HG02798 (cell line): ENCODE measurements around the gene SNRPD1.
"Not testable (repeated sequence)": the region's sequence is repeated elsewhere in the genome, so short reads cannot be mapped to it uniquely, and the experiment has no call there.

ENCODE experiments used
- ATAC-seq: cut with Tn5 transposase; IDR thresholded peaks from one replicate; pipeline ENCODE4 v1.9.1; 2021; ENCODE audit warnings: mild to moderate bottlenecking; ENCODE audit not compliant: unreplicated experiment, poor library complexity

The SNRPD1 gene

DNA sequence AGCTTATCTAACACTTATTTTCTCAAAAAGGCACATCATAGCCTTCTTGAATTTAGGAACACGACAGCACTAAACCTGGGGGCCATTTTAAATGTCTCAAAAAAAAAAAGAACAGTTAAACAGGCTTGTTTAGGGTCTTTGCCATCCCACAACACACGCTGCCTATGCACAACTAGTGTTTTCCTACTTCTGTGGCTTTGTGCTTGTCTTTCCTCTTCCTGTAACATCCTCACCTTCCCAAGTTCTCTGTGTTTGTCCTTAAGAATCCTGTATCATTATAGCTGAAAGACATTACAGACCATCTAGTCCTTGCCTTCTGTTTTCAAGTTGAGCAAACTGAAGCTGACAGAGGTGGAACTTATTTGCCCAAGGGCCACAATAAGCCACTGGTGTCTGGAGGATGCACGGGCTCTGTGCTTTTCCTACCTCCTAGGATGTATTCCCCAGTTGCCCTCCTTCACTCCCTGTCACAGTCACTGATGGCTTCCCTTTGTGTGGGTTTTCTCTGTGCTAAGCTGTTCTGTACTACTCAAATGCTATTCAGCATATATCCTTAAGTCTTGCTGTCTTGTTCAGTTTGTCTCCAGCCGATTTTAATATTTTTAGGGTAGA lies 22.6 kb downstream of the SNRPD1 start:
- no peak for ATAC-seq

DNA sequence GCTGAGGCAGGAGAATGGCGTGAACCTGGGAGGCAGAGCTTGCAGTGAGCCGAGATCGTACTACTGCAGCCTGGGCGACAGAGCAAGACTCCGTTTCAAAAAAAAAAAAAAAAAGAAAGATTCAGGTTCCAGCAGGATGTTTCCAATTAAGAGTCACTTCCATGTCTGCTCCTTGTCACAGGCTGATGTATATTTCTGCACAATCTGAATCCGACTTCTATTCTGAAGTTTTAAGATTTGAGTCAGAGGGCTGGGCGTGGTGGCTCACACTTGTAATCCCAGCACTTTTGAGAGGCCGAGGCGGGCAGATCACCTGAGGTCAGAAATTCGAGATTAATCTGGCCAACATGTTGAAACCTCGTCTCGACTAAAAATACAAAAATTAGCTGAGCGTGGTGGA lies 24.7 kb downstream of the SNRPD1 start:
- ATAC-seq = no peak

DNA sequence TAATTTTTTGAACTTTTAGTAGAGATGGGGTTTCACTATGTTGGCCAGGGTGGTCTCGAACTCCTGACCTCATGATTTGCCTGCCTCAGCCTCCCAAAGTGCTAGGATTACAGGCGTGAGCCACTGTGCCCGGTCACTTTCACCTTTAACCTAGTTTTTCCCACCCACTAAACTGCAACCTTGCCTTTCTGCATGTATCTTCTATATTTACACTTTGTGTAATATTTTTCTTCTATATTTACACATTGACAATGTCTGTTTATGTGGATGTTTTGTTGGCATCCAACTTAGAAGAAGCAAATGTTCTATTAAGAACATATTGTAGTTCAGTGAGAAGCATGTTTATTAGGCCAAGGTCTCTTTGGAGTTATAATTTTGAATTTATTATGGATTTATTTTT lies 26.7 kb downstream of the SNRPD1 start:
- ATAC-seq = no peak

DNA sequence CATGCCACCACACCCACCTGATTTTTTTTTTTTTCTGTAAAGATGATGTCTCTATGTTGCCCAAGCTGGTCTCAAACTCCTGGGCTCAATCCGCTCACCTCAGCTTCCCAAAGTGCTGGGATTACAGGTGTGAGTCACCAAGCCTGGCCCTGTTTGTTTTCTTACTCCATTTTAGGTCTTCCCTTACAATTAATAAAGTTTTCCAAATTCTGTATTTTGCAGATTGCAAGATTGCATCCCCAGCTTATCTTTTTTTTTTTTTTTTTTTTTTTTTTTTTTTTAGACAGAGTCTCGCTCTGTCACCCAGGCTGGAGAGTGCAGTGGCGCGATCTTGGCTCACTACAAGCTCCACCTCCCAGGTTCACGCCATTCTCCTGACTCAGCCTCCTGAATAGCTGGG lies 28.3 kb downstream of the SNRPD1 start:
- not testable (repeated sequence) for ATAC-seq

DNA sequence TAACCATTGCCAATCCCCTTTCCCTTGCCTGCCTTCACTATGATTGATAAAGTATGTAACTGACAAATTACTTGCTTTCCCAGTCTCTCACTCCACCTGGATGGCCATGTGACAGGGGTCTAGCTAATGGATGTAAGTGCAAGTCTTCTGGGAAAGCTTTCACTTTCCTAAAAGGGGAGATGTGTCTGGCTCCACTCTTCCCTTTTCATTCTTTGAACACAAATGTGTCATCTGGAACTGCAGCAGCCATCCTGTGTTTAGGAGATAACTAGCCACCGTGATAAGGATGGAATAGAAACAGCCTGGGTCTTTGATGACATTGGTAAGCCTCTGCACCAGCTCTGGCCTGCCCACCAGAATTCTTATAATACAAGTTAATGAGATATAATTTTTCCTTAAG lies 38.2 kb downstream of the SNRPD1 start:
- no peak for ATAC-seq

DNA sequence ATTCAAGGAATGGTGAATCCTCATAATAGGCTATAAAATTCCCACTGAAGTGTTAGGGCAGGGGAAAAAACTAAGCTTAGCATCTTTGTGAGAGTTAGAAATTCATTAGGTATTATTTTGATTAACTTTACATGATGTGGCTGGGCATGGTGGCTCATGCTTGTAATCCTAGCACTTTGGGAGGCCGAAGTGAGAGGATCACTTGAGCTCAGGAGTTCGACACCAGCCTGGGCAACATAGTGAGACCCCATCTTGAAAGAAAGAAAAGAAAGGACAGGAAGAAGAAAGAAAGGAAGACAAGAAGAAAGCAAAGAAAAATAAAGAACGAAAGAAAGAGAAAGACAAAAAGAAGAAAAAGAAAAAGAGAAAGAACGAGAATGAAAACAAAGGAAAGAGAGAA lies 40.0 kb downstream of the SNRPD1 start:
- ATAC-seq = no peak

DNA sequence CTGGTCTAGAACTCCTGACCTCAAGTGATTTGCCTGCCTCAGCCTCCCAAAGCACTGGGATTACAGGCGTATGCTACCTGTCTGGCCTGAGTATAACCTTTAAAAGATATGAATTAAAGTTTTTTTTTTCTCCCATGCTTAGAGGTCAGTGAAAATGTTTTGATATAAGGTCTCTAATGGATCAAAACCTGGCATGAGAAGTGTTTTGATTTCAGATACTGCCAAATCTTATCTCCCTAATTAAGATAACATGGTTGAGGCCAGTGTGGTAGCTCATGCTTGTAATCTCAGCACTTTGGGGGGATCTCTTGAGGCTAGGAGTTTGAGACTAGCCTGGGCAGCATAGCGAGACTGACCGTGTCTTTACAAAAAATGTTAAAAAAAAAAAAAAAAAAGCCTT lies 41.2 kb downstream of the SNRPD1 start:
- ATAC-seq = no peak

DNA sequence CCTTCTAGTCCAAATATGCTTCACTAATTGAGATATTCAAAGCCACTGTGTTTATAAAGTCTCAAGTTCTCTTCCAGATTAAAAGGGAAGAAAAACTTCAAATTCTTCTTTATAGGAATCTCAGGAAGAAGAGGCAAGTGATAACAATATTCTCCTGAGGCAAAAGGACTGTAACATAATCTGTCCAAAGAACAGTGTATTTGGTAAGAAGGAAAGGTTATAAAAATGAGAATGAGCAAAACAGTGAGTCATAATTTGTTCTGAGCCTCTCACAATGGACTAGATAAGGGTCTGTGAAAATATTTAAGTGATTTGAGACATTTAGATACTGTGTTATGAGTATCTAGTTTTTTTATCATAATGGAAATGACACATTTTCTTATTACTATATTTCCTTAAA lies 44.3 kb downstream of the SNRPD1 start:
- ATAC-seq = no peak

DNA sequence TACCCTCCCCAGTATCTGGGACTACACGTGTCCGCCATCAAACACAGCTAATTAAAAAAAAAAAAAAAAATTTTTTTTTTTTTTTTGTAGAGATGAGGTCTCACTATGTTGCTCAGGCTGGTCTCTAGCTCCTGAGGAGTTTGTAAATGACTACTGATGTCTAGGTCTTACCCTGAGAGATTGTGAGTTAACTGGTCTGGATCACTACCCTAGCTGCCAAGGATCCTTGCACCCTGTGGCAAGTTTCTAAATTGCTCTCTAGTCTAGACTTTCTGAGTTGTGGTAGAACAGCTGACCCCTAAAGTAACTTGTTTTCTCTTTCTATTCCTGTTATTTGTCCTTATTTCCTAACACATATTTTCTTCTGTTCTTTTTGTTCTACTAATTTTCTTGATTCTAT lies 48.0 kb downstream of the SNRPD1 start:
- no peak for ATAC-seq

DNA sequence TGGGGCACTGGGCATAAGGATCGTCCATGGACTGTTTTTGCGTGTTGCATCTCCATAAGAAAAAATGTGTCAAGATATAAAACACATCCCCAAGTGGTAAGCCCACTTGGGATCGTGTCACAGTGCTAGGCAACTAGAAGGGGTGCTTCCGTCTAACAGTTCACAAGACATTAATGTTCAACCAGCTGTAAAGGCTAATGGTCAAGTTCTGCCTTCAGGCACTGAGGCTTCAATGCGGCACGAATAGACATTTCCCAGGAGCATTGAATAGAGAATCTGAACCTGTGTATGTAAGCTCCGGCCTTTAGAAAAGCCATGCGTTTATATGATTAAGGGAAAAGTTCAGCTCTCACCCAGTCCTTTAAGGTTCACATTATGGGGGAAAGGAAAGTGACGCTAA lies 50.5 kb downstream of the SNRPD1 start:
- ATAC-seq = no peak

DNA sequence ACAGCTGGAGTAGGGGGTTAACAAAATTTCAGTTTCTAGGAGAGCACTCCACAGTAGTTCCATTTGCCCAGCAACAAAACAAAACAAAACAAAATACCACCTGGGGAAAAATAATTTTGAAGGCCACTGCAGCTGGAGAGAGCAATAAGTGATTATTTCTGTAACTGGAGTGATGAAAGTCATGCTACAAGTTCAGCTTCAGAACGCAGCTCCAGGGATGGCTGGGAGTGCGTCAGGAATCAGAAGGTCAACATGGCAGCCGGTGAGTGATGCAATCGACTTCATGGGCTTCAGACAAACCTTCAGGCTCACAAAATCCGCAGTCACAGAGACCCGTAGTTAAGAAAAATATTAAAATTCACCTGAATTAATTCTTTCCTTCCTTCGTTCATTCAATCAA lies 51.5 kb downstream of the SNRPD1 start:
- no peak for ATAC-seq

DNA sequence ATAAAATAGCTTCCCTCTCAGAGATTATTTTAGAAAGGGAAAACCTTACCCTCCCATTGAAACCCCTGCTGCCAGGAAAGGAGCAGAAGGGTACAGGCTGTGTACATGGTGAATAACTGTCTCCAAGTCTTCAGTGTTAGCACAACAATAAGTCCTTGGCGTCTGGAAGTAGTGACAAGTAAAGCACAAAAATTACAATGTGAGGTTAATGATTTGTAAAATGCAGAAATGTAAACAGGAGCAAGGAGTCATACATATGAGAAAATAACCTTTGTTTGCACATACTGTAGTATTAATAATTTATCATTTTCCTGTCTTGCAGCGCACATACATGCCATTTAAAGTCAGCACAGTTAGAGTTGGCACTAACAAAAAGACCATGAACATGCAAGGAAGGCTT lies 52.0 kb downstream of the SNRPD1 start:
- no peak for ATAC-seq

DNA sequence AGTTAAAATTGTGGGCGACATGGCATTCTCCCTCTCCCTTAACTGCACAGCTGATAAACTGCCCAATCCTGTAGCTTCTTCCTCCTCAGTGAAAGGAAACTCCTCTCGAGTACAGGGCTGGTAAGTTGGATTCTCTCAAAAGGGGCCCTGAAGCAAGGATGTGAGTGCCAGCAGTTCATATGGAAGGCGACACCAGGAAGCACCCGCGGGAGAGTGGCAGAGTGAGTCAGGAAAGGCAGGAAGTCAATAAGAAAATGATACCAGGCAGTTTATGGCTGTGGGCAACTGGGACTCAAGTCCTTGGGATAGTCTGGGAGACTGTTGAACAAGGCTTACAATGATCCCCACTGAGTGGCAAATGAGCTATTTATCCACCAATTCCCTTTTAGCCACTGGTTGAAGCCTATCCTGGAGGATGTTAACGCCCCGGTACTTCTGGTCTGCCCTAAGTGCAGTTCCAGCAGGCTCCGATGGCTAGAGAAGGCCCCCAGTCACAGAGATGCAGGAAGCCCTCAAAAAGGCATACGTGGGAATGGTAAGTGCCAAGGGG lies 57.7 kb downstream of the SNRPD1 start:
- ATAC-seq = no peak

DNA sequence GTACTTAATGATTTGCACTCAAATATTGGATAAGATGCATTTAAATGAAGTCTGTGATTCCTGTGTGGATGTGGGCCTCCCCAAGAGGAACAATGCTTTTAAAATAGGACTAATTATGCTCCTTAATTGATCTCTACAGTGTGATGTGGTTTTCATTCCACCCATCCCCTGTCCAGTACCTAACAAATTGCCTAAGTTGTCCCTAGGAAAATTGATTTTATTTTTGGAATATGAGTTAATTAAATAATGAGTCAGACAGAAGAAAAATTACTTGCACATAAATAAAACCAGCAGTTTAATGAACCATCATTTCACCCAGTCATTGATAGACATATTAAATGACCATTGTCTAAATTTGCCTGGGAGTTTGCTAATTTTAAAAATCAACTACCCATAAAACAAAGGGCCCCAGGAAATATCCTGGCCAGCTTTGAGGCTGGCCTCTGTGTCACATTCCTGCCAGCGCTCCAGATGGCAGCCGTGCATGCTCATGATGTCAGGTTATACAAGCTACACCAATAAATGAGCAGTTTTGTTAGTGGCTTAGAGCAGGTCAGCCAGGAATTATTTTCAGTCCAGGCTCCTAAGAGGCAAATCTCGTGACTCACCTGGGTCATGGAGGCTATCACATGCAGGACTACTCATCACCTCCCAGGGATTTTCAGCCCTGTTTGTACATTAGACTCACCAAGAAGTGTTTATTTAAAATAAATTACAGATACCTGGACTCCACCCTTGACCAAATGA lies 60.6 kb downstream of the SNRPD1 start:
- ATAC-seq = no peak

DNA sequence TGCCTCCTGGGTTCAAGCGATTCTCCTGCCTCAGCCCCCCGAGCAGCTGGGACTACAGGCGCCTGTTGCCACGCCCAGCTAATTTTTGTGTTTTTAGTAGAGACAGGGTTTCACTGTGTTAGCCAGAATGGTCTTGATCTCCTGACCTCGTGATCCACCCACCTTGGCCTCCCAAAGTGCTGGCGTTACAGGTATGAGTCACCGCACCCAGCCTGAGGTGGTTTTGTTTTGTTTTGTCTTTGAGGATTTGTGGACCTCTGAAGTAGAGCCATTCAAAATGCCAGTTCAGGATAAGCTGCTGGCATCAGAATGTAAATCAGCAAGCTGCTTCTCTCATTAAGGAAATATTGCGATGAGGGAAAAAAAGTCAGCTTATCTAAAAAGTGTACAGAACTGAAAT lies 63.2 kb downstream of the SNRPD1 start:
- ATAC-seq = not testable (repeated sequence)

DNA sequence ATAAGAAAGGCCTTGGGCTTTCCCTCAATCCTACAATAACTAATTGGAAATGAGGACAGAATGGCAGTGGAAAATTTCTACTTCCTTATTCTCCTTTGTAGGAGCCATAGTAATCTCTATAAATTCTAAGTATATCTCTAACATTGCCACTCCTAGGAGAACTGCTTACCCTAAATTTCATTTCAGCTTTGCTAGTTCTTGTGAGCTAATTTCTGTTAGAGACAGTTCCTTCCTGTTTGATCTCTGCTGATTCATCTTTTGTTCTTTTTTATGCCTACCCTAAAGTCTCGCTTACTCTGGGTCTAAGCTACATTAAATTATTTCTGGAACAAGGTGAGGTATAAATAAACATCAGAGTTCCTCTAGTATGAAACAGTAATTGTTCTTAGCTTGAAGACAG lies 66.7 kb downstream of the SNRPD1 start:
- ATAC-seq = no peak

DNA sequence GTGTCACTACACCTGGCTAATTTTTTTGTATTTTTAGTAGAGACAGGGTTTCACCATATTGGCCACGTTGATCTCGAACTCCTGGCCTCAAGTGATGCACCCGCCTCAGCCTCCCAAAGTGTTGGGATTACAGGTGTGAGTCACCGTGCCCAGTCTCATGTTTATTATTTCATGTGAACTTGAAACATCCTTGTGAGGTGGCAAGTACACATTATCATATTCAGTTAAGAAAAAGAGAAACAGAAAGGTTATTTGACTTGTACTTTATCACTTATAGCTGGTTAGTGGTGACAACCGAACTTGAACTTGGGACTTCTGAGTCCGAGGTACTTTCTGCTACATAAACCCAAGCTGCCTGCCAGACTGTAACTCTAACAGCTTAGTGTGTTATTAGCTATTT lies 68.0 kb downstream of the SNRPD1 start:
- no peak for ATAC-seq

DNA sequence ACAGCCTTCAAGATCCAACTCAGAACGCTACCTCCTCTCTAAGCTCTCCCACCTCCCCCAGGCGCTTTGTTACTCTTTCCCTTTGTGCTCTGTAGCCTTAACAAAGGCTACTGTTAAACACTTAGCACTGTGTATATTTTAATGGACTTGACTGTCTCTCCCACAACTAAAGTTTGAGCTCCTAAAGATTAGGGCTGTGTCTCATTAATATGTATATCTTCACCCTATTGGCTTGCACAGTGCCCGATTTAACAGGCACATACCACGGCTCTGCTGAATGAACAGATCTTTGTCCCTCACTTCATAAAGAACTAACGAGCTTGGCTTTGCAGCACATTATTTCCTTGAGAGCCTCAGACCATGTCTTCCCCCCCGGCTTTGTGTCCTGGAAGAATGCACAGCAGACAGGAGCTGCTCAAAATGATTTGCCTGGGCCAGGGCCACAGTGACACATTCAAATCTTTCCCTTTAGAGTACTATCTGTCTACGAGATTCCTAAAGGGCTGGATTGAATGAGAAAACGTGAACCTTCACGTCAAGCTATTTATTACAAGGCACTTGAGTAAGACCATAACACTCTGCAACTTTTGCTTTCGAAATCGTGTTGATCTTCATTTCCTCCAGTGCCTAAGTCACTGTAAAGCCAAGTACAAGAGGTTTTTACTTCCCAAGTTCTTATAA lies 70.4 kb downstream of the SNRPD1 start:
- ATAC-seq = no peak
